Measurements from ENCODE around the gene ANKRD45. TPM values are rescaled to one million over a fixed set of nuclear protein-coding genes. Genes with fewer than 3 reads are reported as not detected.
"Not testable (repeated sequence)": the region's sequence is repeated elsewhere in the genome, so short reads cannot be mapped to it uniquely, and the experiment has no call there.

The ANKRD45 gene
- total RNA-seq, 3 donors from 2014 or later = not detected

DNA sequence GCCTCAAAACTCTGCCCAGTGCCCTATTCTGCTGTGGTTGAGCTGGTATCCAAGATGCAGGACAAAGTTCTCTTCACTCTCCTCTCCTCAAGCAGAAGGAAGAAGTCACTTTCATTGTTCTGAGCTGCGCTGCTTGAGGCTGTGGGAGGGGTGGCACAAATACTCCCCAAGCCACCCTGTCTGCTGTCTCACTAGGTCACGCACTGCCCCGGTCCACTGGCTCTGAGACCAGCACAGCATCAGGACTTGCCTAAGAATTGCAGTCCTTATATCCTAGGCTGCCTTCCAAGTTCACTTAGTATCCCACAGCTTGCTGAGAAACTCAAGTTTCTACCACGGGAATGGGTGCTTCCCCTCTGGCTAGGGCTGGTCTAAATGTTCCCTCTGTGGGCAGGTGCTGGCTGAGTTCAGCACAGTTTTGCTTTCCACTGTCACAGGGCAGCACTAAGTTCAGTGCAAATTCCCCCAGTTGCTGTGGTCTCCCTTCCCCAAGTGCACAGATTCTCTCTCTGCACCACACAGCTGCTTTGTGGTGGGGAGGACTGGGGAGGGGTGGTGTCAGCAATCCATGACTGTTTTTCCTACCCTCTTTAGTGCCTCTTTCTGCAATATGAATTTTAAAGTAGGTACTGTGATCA is 99.2 kb downstream of the ANKRD45 start:
- no peak overlapping the region for H3K4me3 Mint-ChIP-seq
- no peak for DNase-seq

GRCh38 chr1:173568483-173568882 is 101.2 kb downstream of the ANKRD45 start:
- Mint-ChIP-seq H3K9me3 (peaks cover 24% of the 10 kb centered on the region), H3K36me3 (ENCODE audit: insufficient read depth) (no peaks in the 10 kb centered on the region), H3K4me1 (ENCODE audit: low read depth) (peaks cover 2% of the 10 kb centered on the region), H3K27me3 (ENCODE audit: low read depth) (peaks cover 2% of the 10 kb centered on the region), H3K4me3 (no peak overlapping the region)
- no peak for DNase-seq
- ATAC-seq = no peak

More for the DNA sequence above, 99.2 kb downstream of the ANKRD45 start:
- Mint-ChIP-seq H3K36me3 (ENCODE audit: insufficient read depth) (no peaks in the 10 kb centered on the region), H3K9me3 (peaks cover 20% of the 10 kb centered on the region), H3K27me3 (ENCODE audit: low read depth) (peaks cover 2% of the 10 kb centered on the region), H3K4me1 (ENCODE audit: low read depth) (peaks cover 2% of the 10 kb centered on the region)
- peak; percentile 37 to 76 for ATAC-seq

DNA sequence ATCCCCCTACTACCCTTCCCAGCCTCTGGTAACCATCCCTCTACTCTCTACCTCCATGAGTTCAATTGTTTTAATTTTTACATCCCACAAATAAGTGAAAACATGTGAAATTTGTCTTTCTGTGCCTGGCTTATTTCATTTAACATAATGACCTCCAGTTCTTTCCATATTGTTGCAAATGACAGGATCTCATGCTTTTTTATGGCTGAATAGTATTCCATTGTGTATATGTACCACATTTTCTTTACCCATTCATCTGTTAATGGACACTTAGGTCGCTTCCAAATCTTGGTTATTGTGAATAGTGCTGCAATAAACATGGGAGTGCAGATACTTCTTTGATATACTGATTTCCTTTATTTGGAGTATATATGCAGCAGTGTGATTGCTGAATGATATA is 105.8 kb downstream of the ANKRD45 start:
- ATAC-seq; H3K36me3 Mint-ChIP-seq (ENCODE audit: insufficient read depth); H3K27me3 Mint-ChIP-seq (ENCODE audit: low read depth); H3K4me1 Mint-ChIP-seq (ENCODE audit: low read depth); H3K4me3 Mint-ChIP-seq; DNase-seq: not testable (repeated sequence)
- peaks cover 24% of the 10 kb centered on the region for H3K9me3 Mint-ChIP-seq

GRCh38 chr1:173562813-173563212 is 106.8 kb downstream of the ANKRD45 start:
- Mint-ChIP-seq H3K9me3 (peaks cover 18% of the 10 kb centered on the region), H3K27me3 (ENCODE audit: low read depth) (no peaks in the 10 kb centered on the region), H3K4me1 (ENCODE audit: low read depth) (peaks cover 4% of the 10 kb centered on the region), H3K4me3 (no peak overlapping the region), H3K36me3 (ENCODE audit: insufficient read depth) (no peaks in the 10 kb centered on the region)
- no peak for DNase-seq
- no peak for ATAC-seq

- Mint-ChIP-seq H3K9me3 (peaks cover 7% of the 10 kb centered on the region), H3K4me3 (no peak overlapping the region), H3K36me3 (ENCODE audit: insufficient read depth) (no peaks in the 10 kb centered on the region), H3K4me1 (ENCODE audit: low read depth) (peaks cover 4% of the 10 kb centered on the region), H3K27me3 (ENCODE audit: low read depth) (no peaks in the 10 kb centered on the region)
- DNase-seq = no peak
- ATAC-seq = no peak
Measured at GRCh38 chr1:173561263-173561662, 108.4 kb downstream of the ANKRD45 start.

DNA sequence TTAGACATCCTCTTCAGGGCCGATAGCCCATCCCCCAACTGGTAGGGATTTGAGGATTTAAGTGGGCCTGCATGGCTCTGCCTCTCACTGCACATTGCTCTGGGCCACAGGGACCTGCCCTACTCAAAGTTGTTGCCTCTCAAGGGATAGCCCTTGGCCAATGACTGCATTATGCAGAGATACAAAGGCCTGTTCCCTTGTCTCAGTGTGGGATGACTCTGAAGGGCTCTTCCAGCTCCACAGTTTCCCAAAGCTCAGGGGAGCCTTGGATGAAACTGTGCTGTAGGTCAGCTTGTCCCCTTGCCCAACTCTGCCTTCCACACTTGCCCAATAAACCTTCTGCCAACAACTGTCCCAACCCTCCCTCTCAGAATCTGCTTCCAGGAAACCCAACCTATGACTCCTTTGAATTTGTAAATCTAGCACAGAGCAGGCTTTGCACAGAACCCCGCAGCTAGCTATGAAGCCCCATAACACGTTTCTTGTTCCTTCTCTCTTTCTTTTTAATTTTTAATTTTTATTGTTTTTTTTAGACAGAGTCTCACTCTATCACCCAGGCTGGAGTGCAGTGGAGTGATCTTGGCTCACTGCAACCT is 109.3 kb downstream of the ANKRD45 start:
- ATAC-seq (no peak), DNase-seq (no peak)
- Mint-ChIP-seq H3K27me3 (ENCODE audit: low read depth) (no peaks in the 10 kb centered on the region), H3K9me3 (peaks cover 4% of the 10 kb centered on the region), H3K4me3 (no peak overlapping the region), H3K36me3 (ENCODE audit: insufficient read depth) (no peaks in the 10 kb centered on the region), H3K4me1 (ENCODE audit: low read depth) (peaks cover 4% of the 10 kb centered on the region)

Other genes starting within 250 kb of the ANKRD45 start
- gene PRDX6, start 192.5 kb downstream of the ANKRD45 start, total RNA-seq = 100 to 1,000 TPM in 2 of 3 donors, 10 to 100 TPM in 1; 95.3 to 121 (median 105) TPM
- not detected for gene SLC9C2, start 66.8 kb downstream of the ANKRD45 start, total RNA-seq
- gene TEX50, start 34.5 kb downstream of the ANKRD45 start, total RNA-seq = not detected
- 10 to 100 TPM; 16.5 to 17.6 (median 16.9) TPM for gene KLHL20, start 45.1 kb upstream of the ANKRD45 start, total RNA-seq
- gene DARS2, start 154.8 kb upstream of the ANKRD45 start, total RNA-seq = 10 to 100 TPM; 30.7 to 38.6 (median 35.5) TPM
- gene CENPL, start 155.0 kb upstream of the ANKRD45 start, total RNA-seq = 10 to 100 TPM; 13.9 to 15.9 (median 15.1) TPM
- 100 to 1,000 TPM; 836 to 968 (median 925) TPM for gene GAS5, start 198.1 kb upstream of the ANKRD45 start, total RNA-seq
- gene ZBTB37, start 198.5 kb upstream of the ANKRD45 start, total RNA-seq = 1 to 10 TPM; 5.8 to 8.1 (median 7.7) TPM
- gene SERPINC1, start 247.5 kb upstream of the ANKRD45 start, total RNA-seq = under 1 TPM; 0.34 to 0.96 (median 0.52) TPM

All from activated T-cell treated with anti-CD3 and anti-CD28 coated beads, Interleukin-2, amount 50 U/mL, for 4 hours (primary cell).